BJ (cell line): ENCODE results near the gene ELAPOR2. TPM values are rescaled to one million over a fixed set of nuclear protein-coding genes. Genes with fewer than 3 reads are reported as not detected.

Experiments
- CTCF ChIA-PET: fragments of 350-600 bp; formaldehyde crosslinking; extraction: SDS; loops from one replicate; lab custom pipeline; 2021; ENCODE audit warnings: antibody characterized with exemption, inconsistent platforms; lab: Yijun Ruan, JAX
- POLR2A ChIA-PET: fragments of 300-600 bp; sonication (Branson Sonifier 250); formaldehyde crosslinking; extraction: SDS; loops from one replicate; lab custom pipeline; 2021; ENCODE audit warnings: antibody characterized with exemption; lab: Charles Lee
- DNase-seq: peaks from one replicate; pipeline ENCODE4 v3.0.0-alpha.2; 2011; ENCODE audit warnings: low read depth
- H3K27me3 ChIP-seq: 2 replicates; pipeline ENCODE4 v1.6.0; 2011; ENCODE audit warnings: low read length; ENCODE audit not compliant: control insufficient read depth, insufficient read depth
- H3K36me3 ChIP-seq: 2 replicates; pipeline ENCODE4 v1.5.1; 2011; ENCODE audit warnings: low read length; ENCODE audit not compliant: control insufficient read depth, insufficient read depth
- H3K4me3 ChIP-seq: 2 replicates; pipeline ENCODE4 v1.5.1; 2011; ENCODE audit warnings: low read depth, mild to moderate bottlenecking, control low read depth, low read length
- polyA minus RNA-seq: library from RNA; depleted of rRNA, polyadenylated mRNA; stranded (reverse); fragments of >200 nt; gene quantifications from 2 replicates; pipeline ENCODE4 v1.2.3, GENCODE V29; 2011; rRNA and poly(A)+ RNA removed
- polyA plus RNA-seq: library from polyadenylated mRNA; depleted of rRNA; stranded (reverse); fragments of >200 nt; gene quantifications from 2 replicates; pipeline ENCODE4 v1.2.3, GENCODE V29; 2011; rRNA removed
- TF ChIP-seq, protein P1 (sequence below): IDR thresholded peaks from 2 replicates; pipeline ENCODE4 v1.5.1; 2011; ENCODE audit warnings: low read depth, mild to moderate bottlenecking, control low read depth, inconsistent platforms, low read length, moderate library complexity; ENCODE audit not compliant: insufficient read depth

Gene ELAPOR2, protein sequence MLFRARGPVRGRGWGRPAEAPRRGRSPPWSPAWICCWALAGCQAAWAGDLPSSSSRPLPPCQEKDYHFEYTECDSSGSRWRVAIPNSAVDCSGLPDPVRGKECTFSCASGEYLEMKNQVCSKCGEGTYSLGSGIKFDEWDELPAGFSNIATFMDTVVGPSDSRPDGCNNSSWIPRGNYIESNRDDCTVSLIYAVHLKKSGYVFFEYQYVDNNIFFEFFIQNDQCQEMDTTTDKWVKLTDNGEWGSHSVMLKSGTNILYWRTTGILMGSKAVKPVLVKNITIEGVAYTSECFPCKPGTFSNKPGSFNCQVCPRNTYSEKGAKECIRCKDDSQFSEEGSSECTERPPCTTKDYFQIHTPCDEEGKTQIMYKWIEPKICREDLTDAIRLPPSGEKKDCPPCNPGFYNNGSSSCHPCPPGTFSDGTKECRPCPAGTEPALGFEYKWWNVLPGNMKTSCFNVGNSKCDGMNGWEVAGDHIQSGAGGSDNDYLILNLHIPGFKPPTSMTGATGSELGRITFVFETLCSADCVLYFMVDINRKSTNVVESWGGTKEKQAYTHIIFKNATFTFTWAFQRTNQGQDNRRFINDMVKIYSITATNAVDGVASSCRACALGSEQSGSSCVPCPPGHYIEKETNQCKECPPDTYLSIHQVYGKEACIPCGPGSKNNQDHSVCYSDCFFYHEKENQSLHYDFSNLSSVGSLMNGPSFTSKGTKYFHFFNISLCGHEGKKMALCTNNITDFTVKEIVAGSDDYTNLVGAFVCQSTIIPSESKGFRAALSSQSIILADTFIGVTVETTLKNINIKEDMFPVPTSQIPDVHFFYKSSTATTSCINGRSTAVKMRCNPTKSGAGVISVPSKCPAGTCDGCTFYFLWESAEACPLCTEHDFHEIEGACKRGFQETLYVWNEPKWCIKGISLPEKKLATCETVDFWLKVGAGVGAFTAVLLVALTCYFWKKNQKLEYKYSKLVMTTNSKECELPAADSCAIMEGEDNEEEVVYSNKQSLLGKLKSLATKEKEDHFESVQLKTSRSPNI
- 1.4 and 2.4 TPM in 2 replicates for polyA plus RNA-seq
- polyA minus RNA-seq: 1.9 and 5.0 TPM in 2 replicates

- ChIA-PET POLR2A (no interaction called here), CTCF (interaction anchor here (0.9 kb wide), 1 partner anchor 132 kb away, joined by 3 read pairs; no protein-coding TSS in a partner anchor)
- TF ChIP-seq, protein P1, sequence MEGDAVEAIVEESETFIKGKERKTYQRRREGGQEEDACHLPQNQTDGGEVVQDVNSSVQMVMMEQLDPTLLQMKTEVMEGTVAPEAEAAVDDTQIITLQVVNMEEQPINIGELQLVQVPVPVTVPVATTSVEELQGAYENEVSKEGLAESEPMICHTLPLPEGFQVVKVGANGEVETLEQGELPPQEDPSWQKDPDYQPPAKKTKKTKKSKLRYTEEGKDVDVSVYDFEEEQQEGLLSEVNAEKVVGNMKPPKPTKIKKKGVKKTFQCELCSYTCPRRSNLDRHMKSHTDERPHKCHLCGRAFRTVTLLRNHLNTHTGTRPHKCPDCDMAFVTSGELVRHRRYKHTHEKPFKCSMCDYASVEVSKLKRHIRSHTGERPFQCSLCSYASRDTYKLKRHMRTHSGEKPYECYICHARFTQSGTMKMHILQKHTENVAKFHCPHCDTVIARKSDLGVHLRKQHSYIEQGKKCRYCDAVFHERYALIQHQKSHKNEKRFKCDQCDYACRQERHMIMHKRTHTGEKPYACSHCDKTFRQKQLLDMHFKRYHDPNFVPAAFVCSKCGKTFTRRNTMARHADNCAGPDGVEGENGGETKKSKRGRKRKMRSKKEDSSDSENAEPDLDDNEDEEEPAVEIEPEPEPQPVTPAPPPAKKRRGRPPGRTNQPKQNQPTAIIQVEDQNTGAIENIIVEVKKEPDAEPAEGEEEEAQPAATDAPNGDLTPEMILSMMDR: peak; percentile 37
- H3K36me3 ChIP-seq: no peaks in the 10 kb centered on the region
- no peak for DNase-seq
- peaks cover 3% of the 10 kb centered on the region; the same call in 1 of the 2 replicates for H3K27me3 ChIP-seq
- peak within 1 kb of the TSS; percentile 42 for H3K4me3 ChIP-seq
Measured at GRCh38 chr7:87059525-87060287, at the start of gene ELAPOR2. Gene ELAPOR2 (minus strand): TSS chr7:87059654. CDS start chr7:87059513, 141 bp downstream.

GRCh38 chr7:87107949-87108776 is 48.7 kb upstream of the ELAPOR2 start:
- H3K27me3 ChIP-seq: no peaks in the 10 kb centered on the region
- no peak for DNase-seq
- TF ChIP-seq, protein P1: no peak
- no peaks in the 10 kb centered on the region for H3K36me3 ChIP-seq
- CTCF ChIA-PET: interaction anchor here (0.5 kb wide), 1 partner anchor 1218 kb away, joined by 3 read pairs; no protein-coding TSS in a partner anchor
- POLR2A ChIA-PET: no interaction called here
- H3K4me3 ChIP-seq: no peak overlapping the region

- TF ChIP-seq, protein P1: no peak
- H3K27me3 ChIP-seq: no peaks in the 10 kb centered on the region
- H3K4me3 ChIP-seq: no peak overlapping the region
- no peaks in the 10 kb centered on the region for H3K36me3 ChIP-seq
- ChIA-PET POLR2A (no interaction called here), CTCF (interaction anchor here (0.5 kb wide), 1 partner anchor 1217 kb away, joined by 3 read pairs; no protein-coding TSS in a partner anchor)
- no peak for DNase-seq
Measured at GRCh38 chr7:87106974-87107612, 47.6 kb upstream of the ELAPOR2 start.

DNA sequence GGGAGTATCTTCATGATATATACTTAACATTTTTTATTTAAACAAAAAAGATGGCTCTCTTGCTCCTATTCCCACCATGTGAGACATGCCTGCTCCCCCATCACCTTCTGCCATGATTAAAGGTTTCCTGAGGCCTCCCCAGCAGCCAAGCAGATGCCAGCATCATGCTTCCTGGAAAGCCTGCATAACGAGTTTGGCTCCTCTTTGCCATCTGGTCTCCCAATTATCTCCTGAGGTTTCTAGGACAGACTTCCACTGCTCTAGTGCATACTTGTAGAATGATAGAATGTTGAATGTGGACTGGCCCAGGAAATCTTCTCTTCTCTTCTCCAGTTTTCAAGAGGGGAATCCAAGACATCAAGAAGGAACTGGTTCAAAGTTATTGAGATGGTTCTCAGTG is 45.9 kb upstream of the ELAPOR2 start:
- Histone ChIP-seq H3K4me3 (no peak overlapping the region), H3K36me3 (no peaks in the 10 kb centered on the region), H3K27me3 (no peaks in the 10 kb centered on the region)
- ChIA-PET CTCF (no interaction called here), POLR2A (no interaction called here)
- TF ChIP-seq, protein P1: no peak
- DNase-seq: no peak
